DOHH2 (cell line): ENCODE measurements around the gene NYAP1.
"Not testable (repeated sequence)": the region's sequence is repeated elsewhere in the genome, so short reads cannot be mapped to it uniquely, and the experiment has no call there.

Experiments used
- H3F3A ChIP-seq: fragments of 200-600 bp; sonication (generic), shearing (Covaris generic); 2 replicates; pipeline ENCODE4 v1.6.0; 2016; ENCODE audit warnings: antibody characterized with exemption, mild to moderate bottlenecking; ENCODE audit not compliant: control insufficient read depth, insufficient read depth
- H3K27ac ChIP-seq: fragments of 200-600 bp; sonication (generic); 2 replicates; pipeline ENCODE4 v1.5.1; 2014; ENCODE audit warnings: low read depth, mild to moderate bottlenecking, low read length, moderate library complexity
- H3K27me3 ChIP-seq: fragments of 200-600 bp; sonication (generic); 2 replicates; pipeline ENCODE4 v1.6.1; 2014; ENCODE audit warnings: mild to moderate bottlenecking, low read length, mixed read lengths; ENCODE audit not compliant: control insufficient read depth
- H3K36me3 ChIP-seq: fragments of 200-600 bp; sonication (generic); 2 replicates; pipeline ENCODE4 v1.6.1; 2014; ENCODE audit warnings: mild to moderate bottlenecking, low read length, moderate library complexity, mixed read lengths; ENCODE audit not compliant: control insufficient read depth
- H3K4me1 ChIP-seq: fragments of 200-600 bp; sonication (generic); 2 replicates; pipeline ENCODE4 v1.6.1; 2014; ENCODE audit warnings: mild to moderate bottlenecking, low read length, mixed read lengths; ENCODE audit not compliant: control insufficient read depth
- H3K4me2 ChIP-seq: fragments of 200-600 bp; sonication (generic); 2 replicates; pipeline ENCODE4 v1.6.0; 2014; ENCODE audit warnings: mild to moderate bottlenecking, low read length, moderate library complexity
- H3K4me3 ChIP-seq: fragments of 200-600 bp; sonication (generic); 2 replicates; pipeline ENCODE4 v1.5.1; 2014; ENCODE audit warnings: mild to moderate bottlenecking, low read length, mixed read lengths
- H3K79me2 ChIP-seq: fragments of 200-600 bp; sonication (generic); 2 replicates; pipeline ENCODE4 v1.6.1; 2014; ENCODE audit warnings: mild to moderate bottlenecking, low read length, mixed read lengths; ENCODE audit not compliant: control insufficient read depth
- H3K9me2 ChIP-seq: fragments of 200-600 bp; sonication (generic); replicated peaks from 2 replicates; pipeline ENCODE4 v1.6.1; 2014; ENCODE audit warnings: mild to moderate bottlenecking, low read length, mixed read lengths; ENCODE audit not compliant: control insufficient read depth
- H3K9me3 ChIP-seq: fragments of 200-600 bp; sonication (generic); 2 replicates; pipeline ENCODE4 v1.6.1; 2014; ENCODE audit warnings: antibody characterized with exemption, low read length, mixed read lengths; ENCODE audit not compliant: control insufficient read depth, insufficient read depth
- H4K20me1 ChIP-seq: fragments of 200-600 bp; sonication (generic); 2 replicates; pipeline ENCODE4 v1.6.0; 2014; ENCODE audit warnings: low read depth, mild to moderate bottlenecking, antibody characterized with exemption, low read length, moderate library complexity; ENCODE audit not compliant: control insufficient read depth, insufficient read depth
- CTCF ChIP-seq: fragments of 200-600 bp; sonication (generic); IDR thresholded peaks from one replicate; pipeline ENCODE4 v1.5.1; 2014; ENCODE audit warnings: antibody characterized with exemption, mild to moderate bottlenecking, low read depth, low read length; ENCODE audit not compliant: poor library complexity, severe bottlenecking
- EZH2phosphoT487 ChIP-seq: fragments of 200-600 bp; sonication (generic); IDR thresholded peaks from 2 replicates; pipeline ENCODE4 v1.6.1; 2017; ENCODE audit warnings: borderline replicate concordance, mild to moderate bottlenecking, antibody characterized with exemption, low read length, moderate library complexity, mixed read lengths

NYAP1 gene

GRCh38 chr7:100446040-100446439 lies 37.7 kb upstream of the NYAP1 start:
- H3K36me3 ChIP-seq: no peaks in the 10 kb centered on the region
- no peak overlapping the region for H3K4me2 ChIP-seq
- H3K4me1 ChIP-seq: peaks cover 34% of the 10 kb centered on the region
- no peak overlapping the region for H3K4me3 ChIP-seq
- H3K27me3 ChIP-seq: no peaks in the 10 kb centered on the region
- no peaks in the 10 kb centered on the region for H3K9me2 ChIP-seq
- H3F3A ChIP-seq: peaks cover 8% of the 10 kb centered on the region
- no peaks in the 10 kb centered on the region for H3K9me3 ChIP-seq
- H4K20me1 ChIP-seq: no peaks in the 10 kb centered on the region
- no peaks in the 10 kb centered on the region for H3K79me2 ChIP-seq
- no peak overlapping the region for H3K27ac ChIP-seq
- TF ChIP-seq CTCF: no peak
- no peak for TF ChIP-seq EZH2phosphoT487

GRCh38 chr7:100447363-100447762 lies 36.4 kb upstream of the NYAP1 start:
- H3K27ac ChIP-seq, H3K4me3 ChIP-seq, H3K36me3 ChIP-seq, H3K27me3 ChIP-seq, H3K9me3 ChIP-seq, H3K4me2 ChIP-seq, H3K79me2 ChIP-seq, H4K20me1 ChIP-seq, H3F3A ChIP-seq, H3K9me2 ChIP-seq: not testable (repeated sequence)
- H3K4me1 ChIP-seq: peaks cover 34% of the 10 kb centered on the region

GRCh38 chr7:100449190-100449795 lies 34.4 kb upstream of the NYAP1 start:
- H3K79me2 ChIP-seq: no peaks in the 10 kb centered on the region
- H3K4me1 ChIP-seq: peaks cover 33% of the 10 kb centered on the region
- no peaks in the 10 kb centered on the region for H3K36me3 ChIP-seq
- H3K9me2 ChIP-seq: no peaks in the 10 kb centered on the region
- H3K4me2 ChIP-seq: no peak overlapping the region
- H3F3A ChIP-seq: peaks cover 4% of the 10 kb centered on the region; the same call in 1 of the 2 replicates
- H3K9me3 ChIP-seq: no peaks in the 10 kb centered on the region
- no peak overlapping the region for H3K27ac ChIP-seq
- H3K4me3 ChIP-seq: no peak overlapping the region
- H3K27me3 ChIP-seq: no peaks in the 10 kb centered on the region
- H4K20me1 ChIP-seq: no peaks in the 10 kb centered on the region
- no peak for TF ChIP-seq CTCF
- TF ChIP-seq EZH2phosphoT487: no peak

GRCh38 chr7:100452513-100452912 lies 31.2 kb upstream of the NYAP1 start:
- Histone ChIP-seq H3K79me2 (no peaks in the 10 kb centered on the region), H3K4me2 (no peak overlapping the region), H3K27ac (no peak overlapping the region), H3F3A (peaks cover 7% of the 10 kb centered on the region; the same call in 1 of the 2 replicates), H3K36me3 (no peaks in the 10 kb centered on the region), H4K20me1 (no peaks in the 10 kb centered on the region), H3K4me3 (no peak overlapping the region), H3K4me1 (peaks cover 14% of the 10 kb centered on the region), H3K9me3 (no peaks in the 10 kb centered on the region), H3K9me2 (no peaks in the 10 kb centered on the region), H3K27me3 (no peaks in the 10 kb centered on the region)
- no peak for TF ChIP-seq CTCF
- no peak for TF ChIP-seq EZH2phosphoT487

GRCh38 chr7:100453854-100454253 lies 29.9 kb upstream of the NYAP1 start:
- H3K79me2 ChIP-seq, H3K27me3 ChIP-seq, H3K9me3 ChIP-seq, H3K27ac ChIP-seq, H3K4me3 ChIP-seq, H4K20me1 ChIP-seq, H3K36me3 ChIP-seq, H3K4me2 ChIP-seq, H3K9me2 ChIP-seq: not testable (repeated sequence)
- peaks cover 11% of the 10 kb centered on the region; the same call in 1 of the 2 replicates for H3F3A ChIP-seq
- H3K4me1 ChIP-seq: peaks cover 14% of the 10 kb centered on the region
